ENCODE results near the gene WNK1. TPM values are rescaled to one million over a fixed set of nuclear protein-coding genes. Genes with fewer than 3 reads are reported as not detected.
"Not testable (repeated sequence)": the region's sequence is repeated elsewhere in the genome, so short reads cannot be mapped to it uniquely, and the experiment has no call there.

The WNK1 gene
- total RNA-seq, 1 experiment from 2014 or later: 117 TPM

DNA sequence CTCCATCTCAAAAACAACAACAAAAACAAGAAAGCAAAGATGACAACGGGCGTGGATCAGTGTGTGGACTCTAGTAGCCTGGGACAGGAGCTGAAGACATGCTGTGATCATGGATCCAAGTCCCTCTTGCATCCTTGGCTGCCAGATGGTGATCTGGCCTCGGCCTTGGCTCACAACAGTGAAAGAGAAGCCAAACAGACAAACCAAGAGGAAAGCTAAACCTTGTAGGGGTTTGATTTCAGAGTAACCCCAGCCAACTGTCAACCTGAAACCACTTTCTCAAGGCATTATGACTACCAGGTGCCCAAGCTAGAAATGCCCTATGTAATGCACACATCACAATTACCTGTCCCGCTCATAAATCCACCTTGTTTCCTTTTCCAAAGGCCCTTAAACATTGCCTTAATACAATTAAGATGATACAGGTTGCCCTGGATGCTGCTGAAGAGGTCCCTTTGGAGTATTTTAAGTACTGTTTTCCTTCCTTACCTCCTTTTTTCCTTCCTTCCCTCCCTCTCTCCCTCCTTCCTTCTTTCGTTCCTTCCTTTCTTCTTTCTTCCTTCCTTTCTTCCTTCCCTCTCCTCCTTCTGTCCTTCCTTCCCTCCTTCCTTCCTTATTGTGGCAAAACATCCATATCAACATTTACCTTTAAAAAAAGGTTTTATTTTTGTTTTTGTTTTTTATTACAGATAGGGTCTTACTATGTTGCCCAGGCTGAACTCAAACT lies 47.7 kb upstream of the WNK1 start:
- no peak for DNase-seq
- Histone ChIP-seq H2AFZ (ENCODE audit: low read length) (no peak overlapping the region), H3K14ac (ENCODE audit: insufficient read depth, low read length) (no peak overlapping the region), H3K79me1 (ENCODE audit: insufficient read depth, low read depth, low read length, poor library complexity, severe bottlenecking) (no peaks in the 10 kb centered on the region), H3K27ac (ENCODE audit: insufficient read length, low read depth, low read length) (no peak overlapping the region), H3K9me3 (ENCODE audit: control insufficient read depth, low read depth, low read length) (no peaks in the 10 kb centered on the region), H3K79me2 (ENCODE audit: insufficient read depth, low read length) (no peaks in the 10 kb centered on the region), H3T11ph (ENCODE audit: low read length) (no peak overlapping the region), H3K23me2 (ENCODE audit: insufficient read length, low read depth, low read length, poor library complexity, severe bottlenecking) (no peaks in the 10 kb centered on the region), H2BK5ac (ENCODE audit: insufficient read length, low read length) (no peak overlapping the region), H4K5ac (ENCODE audit: insufficient read length, low read depth, low read length) (no peak overlapping the region), H4K8ac (replicated peaks; ENCODE audit: insufficient read length, low read depth, low read length) (no peak overlapping the region), H3K27me3 (ENCODE audit: insufficient read depth, low read length) (no peaks in the 10 kb centered on the region), H3K56ac (ENCODE audit: insufficient read length, low read depth, low read length) (no peak overlapping the region), H3K23ac (ENCODE audit: insufficient read length, low read depth, low read length) (no peak overlapping the region), H2BK12ac (ENCODE audit: insufficient read length, low read depth, low read length) (no peak overlapping the region), H2AK5ac (ENCODE audit: insufficient read length, low read length) (no peak overlapping the region), H3K4ac (ENCODE audit: low read depth, low read length) (no peak overlapping the region), H2BK20ac (ENCODE audit: low read depth, low read length, poor library complexity, severe bottlenecking) (no peak overlapping the region), H4K20me1 (ENCODE audit: control insufficient read depth, insufficient read depth, insufficient read length) (no peaks in the 10 kb centered on the region), H3K9ac (ENCODE audit: extremely low read depth, insufficient read length, low read length) (no peak overlapping the region), H2BK120ac (ENCODE audit: low read depth, low read length, poor library complexity, severe bottlenecking) (no peak overlapping the region), H4K91ac (ENCODE audit: insufficient read length, low read depth, low read length) (no peak overlapping the region), H3K4me2 (ENCODE audit: insufficient read depth, insufficient read length, low read length) (no peak overlapping the region), H3K4me1 (ENCODE audit: insufficient read depth, low read length) (peaks cover 2% of the 10 kb centered on the region; the same call in 1 of the 2 replicates), H2BK15ac (ENCODE audit: low read depth, low read length) (no peak overlapping the region), H3K18ac (ENCODE audit: insufficient read length, low read depth, low read length) (no peak overlapping the region)
- Mint-ChIP-seq H3K4me1 (peaks cover 22 to 24% of the 10 kb centered on the region in 2 experiments), H3K9me3 (peaks cover 0 to 4% of the 10 kb centered on the region in 2 experiments; a peak in 1 of 5 replicates), H3K36me3 (ENCODE audit: insufficient read depth in 1 of 3, low read depth in 3 of 3) (no peaks in the 10 kb centered on the region; a peak in 1 of 7 replicates), H3K27ac (no peak overlapping the region; a peak in 1 of 7 replicates), H3K27me3 (ENCODE audit: low read depth) (no peaks in the 10 kb centered on the region; the same call in 1 of the 2 replicates), H3K4me3 (no peak overlapping the region)
- WGBS (ENCODE audit: extremely low coverage, insufficient read length, low lambda C conversion rate): no CpG with 5 or more reads among the region's 5 CpGs
- TF ChIP-seq, protein P1, sequence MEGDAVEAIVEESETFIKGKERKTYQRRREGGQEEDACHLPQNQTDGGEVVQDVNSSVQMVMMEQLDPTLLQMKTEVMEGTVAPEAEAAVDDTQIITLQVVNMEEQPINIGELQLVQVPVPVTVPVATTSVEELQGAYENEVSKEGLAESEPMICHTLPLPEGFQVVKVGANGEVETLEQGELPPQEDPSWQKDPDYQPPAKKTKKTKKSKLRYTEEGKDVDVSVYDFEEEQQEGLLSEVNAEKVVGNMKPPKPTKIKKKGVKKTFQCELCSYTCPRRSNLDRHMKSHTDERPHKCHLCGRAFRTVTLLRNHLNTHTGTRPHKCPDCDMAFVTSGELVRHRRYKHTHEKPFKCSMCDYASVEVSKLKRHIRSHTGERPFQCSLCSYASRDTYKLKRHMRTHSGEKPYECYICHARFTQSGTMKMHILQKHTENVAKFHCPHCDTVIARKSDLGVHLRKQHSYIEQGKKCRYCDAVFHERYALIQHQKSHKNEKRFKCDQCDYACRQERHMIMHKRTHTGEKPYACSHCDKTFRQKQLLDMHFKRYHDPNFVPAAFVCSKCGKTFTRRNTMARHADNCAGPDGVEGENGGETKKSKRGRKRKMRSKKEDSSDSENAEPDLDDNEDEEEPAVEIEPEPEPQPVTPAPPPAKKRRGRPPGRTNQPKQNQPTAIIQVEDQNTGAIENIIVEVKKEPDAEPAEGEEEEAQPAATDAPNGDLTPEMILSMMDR (conservative IDR thresholded peaks at IDR 0.05): no peak

GRCh38 chr12:708084-708483 lies 44.3 kb upstream of the WNK1 start:
- H3K18ac ChIP-seq (ENCODE audit: insufficient read length, low read depth, low read length); H3K23me2 ChIP-seq (ENCODE audit: insufficient read length, low read depth, low read length, poor library complexity, severe bottlenecking); H4K91ac ChIP-seq (ENCODE audit: insufficient read length, low read depth, low read length); H3K9ac ChIP-seq (ENCODE audit: extremely low read depth, insufficient read length, low read length); H3K27me3 ChIP-seq (ENCODE audit: insufficient read depth, low read length); H3K79me1 ChIP-seq (ENCODE audit: insufficient read depth, low read depth, low read length, poor library complexity, severe bottlenecking); H3K27ac Mint-ChIP-seq; H3K23ac ChIP-seq (ENCODE audit: insufficient read length, low read depth, low read length); H3K4me3 Mint-ChIP-seq; H3K9me3 Mint-ChIP-seq; H3K4me2 ChIP-seq (ENCODE audit: insufficient read depth, insufficient read length, low read length); H3T11ph ChIP-seq (ENCODE audit: low read length); H3K36me3 Mint-ChIP-seq (ENCODE audit: insufficient read depth in 1 of 3, low read depth in 3 of 3); H2BK15ac ChIP-seq (ENCODE audit: low read depth, low read length); H2BK12ac ChIP-seq (ENCODE audit: insufficient read length, low read depth, low read length); H3K27me3 Mint-ChIP-seq (ENCODE audit: low read depth); H3K9me3 ChIP-seq (ENCODE audit: control insufficient read depth, low read depth, low read length); H3K79me2 ChIP-seq (ENCODE audit: insufficient read depth, low read length); H3K14ac ChIP-seq (ENCODE audit: insufficient read depth, low read length); H3K56ac ChIP-seq (ENCODE audit: insufficient read length, low read depth, low read length); H2AK5ac ChIP-seq (ENCODE audit: insufficient read length, low read length); H3K4me1 ChIP-seq (ENCODE audit: insufficient read depth, low read length); H2BK5ac ChIP-seq (ENCODE audit: insufficient read length, low read length); H4K20me1 ChIP-seq (ENCODE audit: control insufficient read depth, insufficient read depth, insufficient read length); H2BK120ac ChIP-seq (ENCODE audit: low read depth, low read length, poor library complexity, severe bottlenecking); H3K4ac ChIP-seq (ENCODE audit: low read depth, low read length); DNase-seq; H3K27ac ChIP-seq (ENCODE audit: insufficient read length, low read depth, low read length); H4K8ac ChIP-seq (replicated peaks; ENCODE audit: insufficient read length, low read depth, low read length); H4K5ac ChIP-seq (ENCODE audit: insufficient read length, low read depth, low read length); H2BK20ac ChIP-seq (ENCODE audit: low read depth, low read length, poor library complexity, severe bottlenecking); H2AFZ ChIP-seq (ENCODE audit: low read length): not testable (repeated sequence)
- WGBS (ENCODE audit: extremely low coverage, insufficient read length, low lambda C conversion rate): no CpG with 5 or more reads among the region's 3 CpGs
- H3K4me1 Mint-ChIP-seq: peaks cover 18 to 21% of the 10 kb centered on the region in 2 experiments

Data from H9 (cell line).